Activated CD8-positive, alpha-beta memory T cell treated with anti-CD3 and anti-CD28 coated beads for 24 hours (primary cell): ENCODE measurements around the gene PSKH1.
"Not testable (repeated sequence)": the region's sequence is repeated elsewhere in the genome, so short reads cannot be mapped to it uniquely, and the experiment has no call there.

ENCODE experiments used
- DNase-seq: peaks from one replicate; pipeline ENCODE4 v3.0.0-alpha.2; 2020

The PSKH1 gene

GRCh38 chr16:67964477-67965131 is 71.5 kb downstream of the PSKH1 start:
- DNase-seq, result no peak

- DNase-seq, result no peak
Measured at GRCh38 chr16:67965668-67966548, 72.9 kb downstream of the PSKH1 start.

- no peak for DNase-seq
Measured at GRCh38 chr16:67966549-67967182, 73.6 kb downstream of the PSKH1 start.

- DNase-seq, result peak; percentile 69
Measured at GRCh38 chr16:67967183-67967957, 74.3 kb downstream of the PSKH1 start.

GRCh38 chr16:67967958-67968399 is 74.9 kb downstream of the PSKH1 start:
- peak; percentile 70 for DNase-seq

- peak; percentile 96 for DNase-seq
Measured at GRCh38 chr16:67968400-67969253, 75.6 kb downstream of the PSKH1 start, which contains the start of gene SLC12A4. Gene SLC12A4, minus strand, starts transcription at chr16:67968637. Its CDS starts 84 bp downstream, at chr16:67968553.

GRCh38 chr16:67969254-67970039 is 76.4 kb downstream of the PSKH1 start:
- no peak for DNase-seq

- DNase-seq, result no peak
Measured at GRCh38 chr16:67971111-67971510, 78.1 kb downstream of the PSKH1 start.

- not testable (repeated sequence) for DNase-seq
Measured at GRCh38 chr16:67972285-67972684, 79.2 kb downstream of the PSKH1 start.

GRCh38 chr16:67975321-67976105 is 82.5 kb downstream of the PSKH1 start:
- no peak for DNase-seq

- DNase-seq, result no peak
Measured at GRCh38 chr16:67976205-67976604, 83.2 kb downstream of the PSKH1 start.

- no peak for DNase-seq
Measured at GRCh38 chr16:67977005-67977404, 84.0 kb downstream of the PSKH1 start.

- DNase-seq, result no peak
Measured at GRCh38 chr16:67977469-67978227, 84.6 kb downstream of the PSKH1 start.
